ENCODE data around the gene UIMC1.

UIMC1 gene

DNA sequence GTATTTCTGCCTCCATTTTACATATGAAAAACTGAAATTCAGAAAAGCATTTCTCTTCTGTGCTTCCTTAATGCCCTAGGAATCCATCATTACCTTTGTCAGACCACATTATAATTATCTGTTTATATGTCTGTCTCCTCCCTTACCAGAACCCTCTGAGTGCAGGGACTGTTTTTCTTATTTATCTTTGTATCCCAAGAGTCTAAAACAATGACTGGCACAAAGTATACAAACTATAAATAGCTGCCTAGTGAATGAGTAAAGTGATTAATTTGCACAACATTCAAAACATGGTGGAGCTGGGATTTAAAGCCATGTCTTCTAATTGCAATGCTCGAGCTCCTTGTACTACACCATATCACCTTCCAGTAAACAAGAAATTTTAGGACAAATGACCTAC, 58.1 kb downstream of the UIMC1 start:
- no peak for DNase-seq

DNA sequence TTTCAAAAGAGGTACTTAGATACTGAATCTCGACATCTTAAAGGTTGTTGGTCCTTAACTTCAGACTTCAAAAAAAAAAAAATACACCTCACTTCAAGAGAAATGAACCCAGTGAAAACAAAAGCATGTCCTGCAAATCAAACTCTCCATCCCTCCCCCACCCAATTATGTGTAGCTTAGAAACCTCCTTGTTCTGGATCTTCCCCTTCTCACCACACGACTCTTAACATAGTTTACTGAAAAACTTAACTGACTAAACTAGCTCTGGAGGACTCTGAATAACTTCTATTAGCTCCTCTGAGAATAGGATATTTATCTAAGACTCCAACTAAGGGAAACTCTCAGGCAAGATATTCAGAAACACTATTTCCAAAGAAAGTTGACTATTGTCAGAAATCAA, 58.7 kb downstream of the UIMC1 start:
- no peak for DNase-seq

DNA sequence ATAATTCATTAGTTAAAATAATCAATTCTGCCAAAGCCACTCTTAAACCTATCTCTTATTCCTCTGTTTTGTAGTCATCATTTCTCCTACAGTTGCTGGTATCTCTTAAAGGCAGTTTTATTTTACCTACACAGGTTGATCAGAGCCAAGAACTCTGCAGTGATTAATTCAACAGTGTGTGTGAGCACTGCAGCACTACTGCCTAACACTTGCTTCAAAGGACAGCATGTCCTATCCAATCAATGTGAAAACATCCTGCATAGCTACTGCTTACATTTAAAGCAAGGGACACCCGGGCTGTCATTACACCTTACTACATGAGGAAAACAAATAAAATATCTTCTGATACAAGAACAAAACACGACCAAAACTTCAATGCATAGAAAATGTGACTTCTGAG, 62.3 kb downstream of the UIMC1 start:
- no peak for DNase-seq

DNA sequence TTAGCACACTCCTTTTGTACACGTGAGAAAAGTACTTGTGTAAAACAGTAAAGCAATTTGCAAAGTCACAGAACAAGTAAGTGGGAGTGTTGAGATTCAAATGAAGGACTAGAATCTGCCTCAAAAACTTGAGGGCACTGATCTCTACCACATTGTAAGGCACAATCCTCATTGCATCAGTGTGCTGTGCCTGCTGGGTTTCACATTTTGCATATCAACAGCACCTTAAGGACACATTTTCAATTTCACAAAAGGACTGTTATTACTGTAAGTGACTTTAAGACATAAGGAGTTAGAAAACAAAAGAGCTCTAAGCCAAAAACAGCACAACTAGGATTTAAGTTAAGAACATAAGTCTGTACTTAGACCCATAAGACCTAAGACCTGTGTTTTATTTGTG, 62.8 kb downstream of the UIMC1 start:
- no peak for DNase-seq

DNA sequence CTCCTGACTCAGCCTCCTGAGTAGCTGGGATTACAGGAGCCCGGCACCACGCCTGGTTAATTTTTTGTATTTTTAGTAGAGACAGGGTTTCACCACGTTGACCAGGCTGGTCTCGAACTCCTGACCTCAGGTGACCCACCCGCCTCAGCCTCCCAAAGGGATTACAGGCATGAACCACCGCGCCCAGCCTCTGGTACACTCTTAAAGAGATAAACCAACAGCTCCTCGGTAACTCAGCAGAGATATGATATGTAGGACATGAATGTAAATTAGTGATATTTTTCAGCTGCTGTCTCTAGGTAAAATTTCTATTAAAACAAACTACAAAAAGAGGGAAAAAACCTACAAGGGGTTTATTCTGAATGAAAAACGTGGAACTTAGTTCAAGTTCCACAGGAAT, 64.6 kb downstream of the UIMC1 start:
- DNase-seq = no peak

DNA sequence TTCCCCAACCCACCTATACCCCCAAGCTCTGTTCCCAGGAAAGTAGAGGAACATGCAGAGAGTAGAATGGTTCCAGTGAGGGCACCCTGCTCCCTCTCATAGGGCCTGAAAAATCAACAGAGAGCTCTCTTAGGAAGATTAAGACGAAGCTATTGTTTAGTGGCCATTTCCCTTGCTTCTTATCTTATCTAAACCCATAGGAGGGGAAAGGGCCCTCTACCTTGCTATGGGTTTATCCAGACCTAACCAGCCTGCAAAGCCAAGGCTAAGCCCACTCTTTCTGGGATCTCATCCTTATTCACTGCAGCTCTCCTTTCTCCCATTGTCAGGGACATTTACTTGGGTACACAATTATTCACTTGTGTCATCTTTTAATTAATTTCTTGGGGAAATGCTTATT, 68.1 kb downstream of the UIMC1 start:
- no peak for DNase-seq

DNA sequence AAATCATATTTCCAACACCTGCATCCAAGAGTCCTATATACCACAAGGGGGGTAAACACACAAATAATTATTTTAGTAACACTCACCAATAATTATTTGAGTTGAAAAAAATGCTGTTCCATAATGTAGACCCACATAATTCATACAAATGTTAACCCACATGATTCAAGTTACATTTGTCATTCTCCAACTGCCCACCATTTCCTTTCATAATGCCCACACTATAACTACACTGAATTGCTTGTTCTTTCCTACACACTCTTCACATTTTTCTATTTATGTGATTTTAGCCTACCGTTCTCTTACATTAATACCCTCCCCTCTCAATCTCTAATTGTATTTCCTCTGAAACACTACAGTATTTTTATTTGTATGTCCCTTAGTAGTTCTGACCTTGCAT, 71.6 kb downstream of the UIMC1 start:
- DNase-seq = no peak

DNA sequence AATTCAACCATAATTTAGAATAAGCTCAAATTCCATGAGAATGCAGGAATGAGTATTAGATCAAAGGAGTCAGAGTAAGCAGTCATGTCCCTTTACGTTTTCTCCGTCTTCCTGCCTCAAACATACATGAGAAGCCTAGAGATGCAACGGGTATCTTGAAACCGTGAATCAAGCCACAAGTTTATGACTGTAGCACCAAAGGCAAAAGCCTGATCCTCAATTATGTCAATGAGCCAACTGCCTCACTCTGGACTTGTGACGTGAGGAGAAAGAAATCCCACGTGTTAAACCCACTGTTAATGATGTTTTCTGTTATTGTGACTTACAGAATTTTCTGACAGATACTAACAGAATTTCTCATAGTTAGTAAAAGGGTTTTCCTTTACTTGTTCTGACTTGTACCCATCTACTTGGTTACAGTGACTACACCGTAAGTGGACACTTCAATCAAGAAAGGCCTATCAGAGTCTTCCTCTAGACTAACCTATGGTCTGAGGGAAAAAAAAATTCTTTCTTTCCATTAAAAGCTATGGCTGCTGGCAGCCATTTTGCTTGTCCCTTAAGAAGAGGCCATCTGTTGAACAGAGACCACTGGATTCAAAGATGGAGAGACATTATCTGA, 72.2 kb downstream of the UIMC1 start:
- no peak for DNase-seq

DNA sequence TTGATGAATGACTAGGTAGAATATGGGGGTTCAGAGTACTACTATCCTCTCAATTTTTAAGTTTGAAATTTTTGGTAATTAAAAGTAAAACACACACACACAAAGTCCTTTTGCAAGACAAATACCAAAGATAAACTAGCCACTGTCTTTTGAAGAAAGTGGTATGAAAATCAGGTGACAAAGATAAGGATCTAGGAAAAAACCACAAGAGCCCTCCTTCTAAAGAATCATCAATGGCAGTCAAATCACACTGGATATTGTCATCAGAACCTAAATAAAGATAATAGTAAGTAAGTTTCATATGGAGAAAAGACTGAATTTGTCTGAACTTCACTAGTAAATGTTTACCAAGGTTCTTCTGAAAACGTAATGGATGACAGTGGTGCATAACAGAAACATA, 76.9 kb downstream of the UIMC1 start:
- DNase-seq = no peak

DNA sequence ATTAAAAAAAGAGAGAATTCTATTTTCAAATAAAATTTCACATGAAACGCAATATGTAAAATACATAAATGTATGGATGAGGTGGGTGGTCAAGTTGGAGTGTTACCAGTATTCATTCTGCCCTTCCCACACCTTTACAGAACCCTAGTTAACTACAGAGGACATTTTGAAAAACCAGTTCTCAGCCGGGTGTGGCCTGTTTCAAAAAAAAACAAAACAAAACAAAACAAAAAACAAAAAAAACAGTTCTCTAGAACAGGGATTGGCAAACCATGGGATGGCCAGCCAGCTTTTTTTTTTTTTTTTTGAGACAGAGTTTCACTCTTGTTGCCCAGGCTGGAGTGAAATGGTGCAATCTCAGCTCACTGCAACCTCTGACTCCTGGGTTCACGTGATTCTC, 79.0 kb downstream of the UIMC1 start:
- no peak for DNase-seq

DNA sequence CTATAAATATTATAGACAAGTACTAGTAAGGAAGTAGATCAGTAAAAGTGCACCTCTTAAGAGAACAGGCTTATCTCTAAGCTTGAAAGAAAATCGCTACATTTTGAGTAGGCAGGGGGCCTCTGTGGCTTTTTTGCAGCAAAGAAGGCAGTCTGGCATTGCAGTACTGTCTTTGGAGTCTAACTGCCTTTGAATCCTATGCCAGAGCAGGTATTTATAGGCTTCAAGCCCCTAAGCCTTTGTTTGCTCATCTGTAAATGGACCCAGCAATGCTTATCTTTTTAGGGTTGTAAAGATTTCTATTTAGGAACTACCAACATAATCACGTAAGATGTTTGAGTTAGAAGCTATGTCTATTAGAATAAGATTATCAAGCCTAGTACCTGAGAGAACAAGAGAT, 83.8 kb downstream of the UIMC1 start:
- no peak for DNase-seq

DNA sequence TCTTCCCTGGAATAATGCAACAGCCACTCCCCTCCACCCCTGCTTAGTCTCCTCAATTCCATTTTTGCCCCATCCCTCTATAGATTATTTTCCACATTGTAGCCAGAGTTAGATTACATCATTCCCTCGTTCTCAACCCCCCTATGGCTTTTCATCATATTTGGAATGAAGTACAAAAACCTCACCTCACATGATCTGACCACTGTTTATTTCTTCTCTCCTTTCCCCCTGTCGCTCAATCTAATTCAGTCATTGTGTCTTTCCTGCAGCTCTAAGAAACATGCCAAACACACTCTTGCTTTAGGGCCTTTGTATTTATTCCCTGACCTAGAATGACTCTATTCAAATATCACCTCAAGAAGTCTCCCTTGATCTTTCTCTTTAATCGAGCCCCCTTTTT, 84.9 kb downstream of the UIMC1 start:
- no peak for DNase-seq

DNA sequence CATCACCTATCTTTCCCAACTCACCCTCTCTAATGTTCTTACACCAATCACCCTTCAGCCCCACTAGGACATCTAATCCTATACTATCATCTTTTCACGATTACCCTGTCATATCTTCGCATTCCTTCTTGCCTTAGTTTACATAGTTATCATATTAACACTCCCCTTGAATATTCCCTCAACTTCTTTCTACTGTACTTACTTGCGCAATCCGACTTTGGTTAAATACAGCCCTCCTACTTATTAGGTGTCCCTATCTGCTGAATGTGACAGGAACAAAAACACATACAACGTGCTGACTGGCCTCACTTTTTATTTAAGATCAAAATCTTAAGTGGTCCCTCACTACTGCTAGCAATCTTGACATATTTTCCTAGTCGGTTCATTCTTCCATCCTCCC, 88.0 kb downstream of the UIMC1 start:
- no peak for DNase-seq

DNA sequence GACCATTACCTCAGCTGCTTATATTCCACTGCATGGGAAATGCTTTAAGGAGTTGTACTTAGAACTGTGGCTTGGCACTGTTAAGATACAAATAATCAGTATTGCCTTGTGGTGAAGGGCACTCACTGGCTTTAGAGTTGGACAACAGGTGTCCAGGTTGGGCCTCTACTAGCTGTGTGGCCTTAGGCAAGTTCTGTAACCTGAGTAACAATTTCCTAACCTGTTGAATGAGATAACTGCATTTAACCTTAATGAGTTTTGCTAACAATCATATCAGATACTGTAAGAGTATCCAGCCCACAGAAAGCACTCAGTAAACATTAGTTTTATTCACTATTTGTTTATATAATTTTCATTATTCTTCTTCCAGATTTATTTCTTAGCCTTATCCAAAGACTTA, 90.2 kb downstream of the UIMC1 start:
- DNase-seq = no peak

DNA sequence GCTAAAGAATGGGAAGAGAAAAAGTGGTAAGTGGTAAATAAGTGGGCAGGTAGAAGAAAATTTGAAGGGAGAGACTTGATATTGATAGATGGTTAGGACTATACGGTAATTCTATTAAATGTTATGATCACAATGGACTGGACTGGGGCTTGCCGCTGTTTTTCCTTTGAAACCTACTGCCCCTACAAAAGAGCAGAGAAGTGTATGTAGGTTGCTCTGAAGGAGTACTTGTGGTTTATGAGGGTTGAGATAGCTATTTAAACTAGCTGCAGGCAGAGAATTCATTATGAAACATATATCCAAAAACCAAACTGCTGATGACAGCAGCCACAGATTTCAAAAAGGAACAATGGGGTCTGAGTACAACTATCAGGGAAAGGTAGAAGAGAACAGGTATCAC, 90.7 kb downstream of the UIMC1 start:
- no peak for DNase-seq

DNA sequence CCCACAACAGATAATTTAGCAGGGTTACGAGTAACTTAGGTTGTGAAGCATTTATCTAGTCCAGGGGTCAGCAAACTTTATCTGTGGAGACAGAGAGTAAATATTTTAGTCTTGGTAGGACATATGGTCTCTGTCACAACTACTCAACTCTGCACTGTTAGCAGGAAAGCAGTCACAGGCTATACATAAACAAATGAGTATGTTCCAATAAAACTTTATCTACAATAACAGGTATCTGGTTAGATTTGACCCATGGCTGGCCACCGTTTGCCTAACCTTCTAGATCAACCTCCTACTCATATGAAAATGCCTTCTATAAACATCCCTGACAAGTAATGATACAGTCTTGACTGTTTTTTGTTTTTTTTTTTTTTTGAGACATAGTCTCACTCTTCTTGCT, 94.5 kb downstream of the UIMC1 start:
- no peak for DNase-seq

DNA sequence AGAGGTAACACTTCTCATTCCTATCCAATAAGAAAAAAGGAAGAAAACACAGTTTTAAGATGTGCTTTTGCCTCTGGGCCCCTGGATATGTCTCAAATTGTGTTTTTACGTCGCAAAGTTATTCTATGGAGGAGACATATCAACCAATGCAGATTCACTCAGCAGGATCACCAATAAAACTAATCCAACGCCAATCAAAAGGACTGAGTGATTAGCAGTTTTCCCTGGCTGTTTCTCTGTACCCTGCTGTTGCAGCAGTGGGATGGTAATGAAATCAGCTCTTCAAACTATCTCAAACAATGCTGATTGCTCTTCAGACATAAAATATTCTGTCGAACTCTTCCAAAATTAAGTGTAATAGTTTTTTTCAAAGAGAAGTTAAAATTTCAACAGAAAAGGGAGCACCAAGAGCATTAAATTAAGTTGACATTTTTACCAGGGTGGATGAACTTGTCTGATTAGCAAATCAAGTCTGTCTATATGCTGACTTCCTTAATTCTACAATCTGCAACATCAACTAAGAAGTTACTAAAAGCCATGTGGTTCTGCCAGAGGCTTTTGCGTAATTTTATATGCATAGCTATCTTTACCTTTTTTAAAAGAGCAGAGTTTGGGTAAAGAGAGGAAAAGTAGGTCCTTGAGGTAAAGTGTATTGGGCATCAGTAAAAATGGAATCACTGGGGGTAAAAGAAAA, 97.8 kb downstream of the UIMC1 start:
- no peak for DNase-seq

DNA sequence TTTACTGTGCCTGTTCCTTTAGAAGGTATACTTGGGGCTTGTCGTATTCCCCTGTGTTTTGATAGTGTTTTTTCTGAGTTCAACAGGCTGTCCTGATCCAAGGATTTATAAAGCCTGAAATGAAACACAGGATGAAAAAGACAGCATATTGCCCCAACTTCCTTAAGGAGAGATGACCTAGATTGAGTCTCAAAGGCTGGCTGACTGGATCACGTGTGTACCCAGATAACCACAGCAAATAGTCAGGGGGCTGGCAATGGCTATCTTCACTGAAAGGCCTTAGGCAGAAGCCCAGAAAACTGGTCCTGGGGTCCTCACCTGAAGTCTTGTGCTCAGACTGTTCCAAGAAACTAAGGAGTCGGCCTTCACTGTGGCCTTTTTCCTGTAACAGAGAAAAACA, 99.8 kb downstream of the UIMC1 start:
- DNase-seq = no peak

DNA sequence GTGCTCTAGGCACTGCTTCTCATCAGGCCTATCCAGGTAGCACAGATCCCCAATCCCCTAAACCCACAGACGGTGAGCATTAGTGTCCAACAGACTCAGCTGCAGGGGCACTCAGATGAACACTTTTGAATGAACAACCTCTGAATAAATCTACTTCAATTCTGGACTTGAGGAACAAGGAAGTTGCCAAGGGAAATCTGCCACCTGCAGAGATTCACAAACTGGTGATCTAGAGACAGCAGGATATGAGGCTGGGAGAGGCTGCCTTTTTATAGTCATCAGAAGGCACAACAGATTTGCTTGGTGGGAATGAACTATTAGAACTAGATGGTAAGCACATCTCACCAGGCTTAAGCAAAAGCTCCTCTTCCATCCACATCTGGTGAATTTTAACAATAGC, 100.5 kb downstream of the UIMC1 start:
- no peak for DNase-seq

DNA sequence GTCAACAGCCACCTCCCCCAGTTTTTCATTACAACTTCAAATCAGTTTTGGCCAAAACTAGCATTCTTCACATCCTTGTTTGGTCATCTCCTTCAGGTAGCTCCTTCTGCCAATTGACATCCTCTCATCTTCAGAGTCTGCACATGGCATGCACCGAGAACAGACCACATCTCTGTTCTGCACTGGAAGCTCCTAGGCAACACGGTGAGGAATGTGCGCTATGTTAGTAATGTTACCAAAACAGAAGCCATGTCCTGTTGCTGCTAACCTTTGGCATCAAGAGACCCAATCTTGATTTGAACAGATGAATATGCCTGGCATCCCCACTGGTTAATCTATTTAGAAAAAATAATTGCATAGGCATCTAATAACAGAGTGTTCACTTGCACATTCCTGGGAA, 102.3 kb downstream of the UIMC1 start:
- no peak for DNase-seq

DNA sequence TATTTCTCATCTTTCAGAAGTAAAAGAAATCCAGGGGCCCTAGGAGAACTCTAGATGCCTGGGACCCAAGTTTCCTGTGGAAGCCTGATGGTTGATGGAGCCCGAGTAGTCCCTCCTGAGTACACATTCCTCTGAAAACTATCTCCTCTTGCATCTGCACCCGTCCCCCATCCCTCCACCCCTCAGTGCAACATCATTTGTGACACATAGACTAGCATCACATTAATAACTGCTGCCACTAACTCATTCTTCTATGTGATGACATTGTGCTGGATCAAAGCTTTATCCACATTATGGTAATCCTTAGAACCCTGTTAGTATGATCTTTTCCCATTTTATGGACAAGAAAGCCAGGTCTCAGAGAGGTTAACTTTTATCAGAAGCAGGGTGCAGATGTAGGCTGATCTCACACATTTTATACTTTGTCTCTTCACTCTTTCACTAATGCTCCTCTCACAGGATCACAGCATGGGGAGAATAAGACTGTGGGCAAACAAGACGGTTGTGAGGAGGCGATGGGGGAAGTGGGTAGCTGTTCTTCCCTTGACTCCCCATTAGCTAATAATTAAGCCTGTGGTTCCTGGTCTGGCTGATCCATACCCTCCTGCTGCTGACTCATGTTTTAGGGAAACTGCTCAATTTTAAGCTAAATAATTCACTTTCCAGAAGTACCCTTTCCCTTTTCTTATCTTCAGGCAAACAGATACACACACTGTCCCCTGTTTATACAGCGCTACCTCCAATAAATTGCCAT, 103.5 kb downstream of the UIMC1 start:
- no peak for DNase-seq

DNA sequence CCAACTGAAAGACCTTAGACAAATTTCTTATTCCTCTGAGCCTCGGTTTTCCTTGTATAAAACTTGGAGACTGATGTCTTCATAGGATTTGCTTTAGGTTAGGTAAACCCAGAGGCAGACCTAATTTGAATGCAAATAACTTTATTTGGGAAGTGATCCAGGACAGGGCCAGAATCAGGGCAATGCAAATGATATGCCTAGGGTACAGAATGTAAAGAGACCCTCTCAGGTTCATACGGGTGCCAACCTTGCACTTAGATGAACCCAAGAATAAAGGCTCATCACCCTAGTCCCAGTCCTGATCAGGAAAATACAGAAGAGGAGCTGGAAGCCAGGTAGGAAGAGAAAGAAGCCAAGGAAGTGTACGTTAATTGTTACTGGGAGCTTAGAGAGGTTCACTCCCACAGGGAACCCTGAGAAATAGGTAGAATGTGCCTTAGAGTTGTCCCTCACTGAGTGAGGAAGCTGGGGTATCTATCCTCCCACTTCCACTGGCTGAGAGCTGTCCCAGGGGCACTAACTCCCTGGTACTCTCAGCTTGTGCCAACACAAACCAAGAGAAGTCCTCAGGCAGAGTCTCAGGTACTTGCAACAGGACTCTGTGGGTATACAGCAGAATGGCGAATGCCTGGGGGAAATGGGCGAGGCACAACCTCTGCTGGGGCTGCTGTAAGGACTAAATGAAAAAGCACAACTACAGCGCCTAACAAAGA, 104.3 kb downstream of the UIMC1 start:
- no peak for DNase-seq

DNA sequence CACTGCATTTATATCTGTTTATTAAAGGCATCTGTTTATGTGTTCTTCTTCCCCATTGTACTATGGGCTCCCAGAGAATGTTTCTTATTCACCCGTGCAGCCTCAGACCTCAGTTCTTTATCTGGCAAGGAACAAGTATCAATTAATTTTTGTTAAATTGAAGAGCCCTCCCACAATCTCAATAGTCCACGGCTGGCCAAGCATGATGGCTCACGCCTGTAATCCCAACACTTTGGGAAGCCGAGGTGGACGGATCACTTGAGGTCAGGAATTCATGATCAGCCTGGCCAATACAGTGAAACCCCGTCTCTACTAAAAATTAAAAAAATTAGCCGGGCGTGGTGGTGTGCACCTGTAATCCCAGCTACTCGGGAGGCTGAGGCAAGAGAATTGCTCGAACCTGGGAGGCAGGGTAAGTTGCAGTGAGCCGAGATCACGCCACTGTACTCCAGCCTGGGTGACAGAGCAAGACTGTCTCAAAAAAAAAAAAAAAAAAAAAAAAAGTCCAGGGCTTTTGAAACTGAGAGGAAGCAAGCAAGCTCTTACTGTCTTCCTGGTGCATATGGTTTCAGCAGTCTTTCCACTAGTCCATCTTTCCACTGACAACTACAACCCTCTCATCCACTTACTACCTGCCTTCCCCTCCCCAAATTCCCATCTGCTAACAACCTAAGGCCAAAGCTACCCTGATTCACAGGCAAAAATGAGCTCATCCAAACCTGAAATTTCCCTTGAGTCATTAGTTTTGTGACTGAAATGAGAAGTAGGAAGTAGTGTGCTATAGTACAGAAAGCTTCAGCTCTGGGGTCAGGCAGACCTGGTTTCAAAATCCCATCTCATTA, 105.1 kb downstream of the UIMC1 start:
- DNase-seq = peak; percentile 49

Measured in stimulated activated CD4-positive, alpha-beta T cell treated with anti-CD3 and anti-CD28 coated beads, Interleukin-15, amount 100 ng/mL, for 24 hours (primary cell).